HL-60 (cell line): ENCODE measurements around the gene LILRB2.

Experiments used
- GABPA ChIP-seq: IDR thresholded peaks from 2 replicates; pipeline ENCODE4 v1.6.1; 2012; ENCODE audit warnings: low read depth
- POLR2AphosphoS5 ChIP-seq: IDR thresholded peaks from 2 replicates; pipeline ENCODE4 v1.6.1; 2012; ENCODE audit warnings: low read depth
- REST ChIP-seq: IDR thresholded peaks from 2 replicates; pipeline ENCODE4 v1.6.1; 2012; ENCODE audit warnings: low read depth; ENCODE audit not compliant: insufficient replicate concordance
- SPI1 ChIP-seq: IDR thresholded peaks from 2 replicates; pipeline ENCODE4 v1.6.1; 2012; ENCODE audit warnings: low read depth, mild to moderate bottlenecking, borderline replicate concordance
- TF ChIP-seq, protein P1 (sequence below): IDR thresholded peaks from one replicate; pipeline ENCODE4 v1.5.1; 2011; ENCODE audit warnings: low read length, control low read depth, inconsistent platforms; ENCODE audit not compliant: insufficient read depth

DNA sequence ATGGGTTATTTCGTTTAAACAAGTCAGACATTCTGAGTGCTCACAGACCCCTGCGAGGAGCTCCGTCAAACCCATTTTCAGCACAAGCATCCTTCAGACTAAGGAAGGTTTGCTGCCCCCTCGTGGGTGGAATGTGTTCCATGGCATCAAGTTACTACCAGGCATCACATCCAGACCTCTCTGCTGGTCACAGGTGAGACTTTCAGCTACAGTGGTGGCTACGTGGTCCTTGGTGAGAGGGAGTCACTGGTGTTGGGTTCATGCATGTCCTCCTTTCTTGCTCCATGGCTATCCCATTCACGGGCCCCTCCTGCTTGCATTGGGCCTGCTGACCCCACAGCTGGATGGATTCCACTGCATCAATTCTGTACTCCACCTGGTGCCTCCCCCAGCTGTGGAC lies 14.8 kb downstream of the LILRB2 start:
- TF ChIP-seq, protein P1, sequence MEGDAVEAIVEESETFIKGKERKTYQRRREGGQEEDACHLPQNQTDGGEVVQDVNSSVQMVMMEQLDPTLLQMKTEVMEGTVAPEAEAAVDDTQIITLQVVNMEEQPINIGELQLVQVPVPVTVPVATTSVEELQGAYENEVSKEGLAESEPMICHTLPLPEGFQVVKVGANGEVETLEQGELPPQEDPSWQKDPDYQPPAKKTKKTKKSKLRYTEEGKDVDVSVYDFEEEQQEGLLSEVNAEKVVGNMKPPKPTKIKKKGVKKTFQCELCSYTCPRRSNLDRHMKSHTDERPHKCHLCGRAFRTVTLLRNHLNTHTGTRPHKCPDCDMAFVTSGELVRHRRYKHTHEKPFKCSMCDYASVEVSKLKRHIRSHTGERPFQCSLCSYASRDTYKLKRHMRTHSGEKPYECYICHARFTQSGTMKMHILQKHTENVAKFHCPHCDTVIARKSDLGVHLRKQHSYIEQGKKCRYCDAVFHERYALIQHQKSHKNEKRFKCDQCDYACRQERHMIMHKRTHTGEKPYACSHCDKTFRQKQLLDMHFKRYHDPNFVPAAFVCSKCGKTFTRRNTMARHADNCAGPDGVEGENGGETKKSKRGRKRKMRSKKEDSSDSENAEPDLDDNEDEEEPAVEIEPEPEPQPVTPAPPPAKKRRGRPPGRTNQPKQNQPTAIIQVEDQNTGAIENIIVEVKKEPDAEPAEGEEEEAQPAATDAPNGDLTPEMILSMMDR = peak; percentile 84
- TF ChIP-seq POLR2AphosphoS5 (no peak), GABPA (no peak), SPI1 (no peak), REST (no peak)
